OCI-LY7 (cell line): ENCODE results near the gene CABP7. TPM values are rescaled to one million over a fixed set of nuclear protein-coding genes. Genes with fewer than 3 reads are reported as not detected.

Source experiments
- BruUV-seq: library from RNA; stranded (reverse); fragments of 400-500 nt; replicated peaks from 2 replicates; lab custom pipeline; 2021; lab: Mats Ljungman, UMichigan
- CTCF ChIA-PET: fragments of 300-600 bp; sonication (Branson Sonifier 250); formaldehyde crosslinking; loops from one replicate; lab custom pipeline; 2022; ENCODE audit warnings: antibody characterized with exemption; ENCODE audit not compliant: unreplicated experiment; lab: Charles Lee
- POLR2A ChIA-PET: fragments of 300-600 bp; sonication (Branson Sonifier 250); formaldehyde crosslinking; loops from one replicate; lab custom pipeline; 2022; ENCODE audit warnings: antibody characterized with exemption; lab: Charles Lee
- DNase-seq: peaks from one replicate; pipeline ENCODE4 v3.0.0-alpha.2; 2015; ENCODE audit warnings: low spot score
- H2AFZ ChIP-seq: fragments of 200-600 bp; sonication (generic), shearing (Covaris generic); 2 replicates; pipeline ENCODE4 v1.6.1; 2014; ENCODE audit warnings: mild to moderate bottlenecking, antibody characterized with exemption, low read length, moderate library complexity
- H3K27ac ChIP-seq: fragments of 200-600 bp; sonication (generic); 2 replicates; pipeline ENCODE4 v1.5.1; 2014; ENCODE audit warnings: mixed run types, low read depth, mild to moderate bottlenecking, moderate library complexity, low read length, inconsistent platforms; ENCODE audit not compliant: poor library complexity, severe bottlenecking
- H3K36me3 ChIP-seq: fragments of 200-600 bp; sonication (generic); 2 replicates; pipeline ENCODE4 v1.6.1; 2014; ENCODE audit warnings: mild to moderate bottlenecking, antibody characterized with exemption, low read length, moderate library complexity, mixed read lengths; ENCODE audit not compliant: insufficient read depth
- H3K4me1 ChIP-seq: fragments of 200-600 bp; sonication (generic); 2 replicates; pipeline ENCODE4 v1.5.1; 2014; ENCODE audit warnings: mild to moderate bottlenecking, low read length; ENCODE audit not compliant: insufficient read depth, poor library complexity, severe bottlenecking
- H3K4me2 ChIP-seq: fragments of 200-600 bp; sonication (generic); 2 replicates; pipeline ENCODE4 v1.6.1; 2014; ENCODE audit warnings: mild to moderate bottlenecking, low read length
- H3K4me3 ChIP-seq: fragments of 200-600 bp; sonication (generic); 2 replicates; pipeline ENCODE4 v1.5.1; 2014; ENCODE audit warnings: mild to moderate bottlenecking, low read depth, low read length; ENCODE audit not compliant: poor library complexity, severe bottlenecking
- H3K79me2 ChIP-seq: fragments of 200-600 bp; sonication (generic); 2 replicates; pipeline ENCODE4 v1.6.1; 2016; ENCODE audit warnings: low read depth, mild to moderate bottlenecking, low read length, moderate library complexity, mixed read lengths; ENCODE audit not compliant: insufficient read depth
- H3K9me2 ChIP-seq: fragments of 200-600 bp; sonication (generic); 2 replicates; pipeline ENCODE4 v1.6.1; 2016; ENCODE audit warnings: mild to moderate bottlenecking, low read length, mixed read lengths; ENCODE audit not compliant: insufficient read depth
- H3K9me3 ChIP-seq: fragments of 200-600 bp; sonication (generic); 2 replicates; pipeline ENCODE4 v1.6.1; 2014; ENCODE audit warnings: mild to moderate bottlenecking, mixed run types, low read length, mixed read lengths
- H4K20me1 ChIP-seq: fragments of 200-600 bp; sonication (generic); 2 replicates; pipeline ENCODE4 v1.6.1; 2014; ENCODE audit warnings: mild to moderate bottlenecking, antibody characterized with exemption, low read length, moderate library complexity, mixed read lengths; ENCODE audit not compliant: insufficient read depth
- CTCF ChIP-seq: fragments of 200-600 bp; sonication (generic); conservative IDR thresholded peaks from 2 replicates; pipeline ENCODE4 v1.5.1; 2014; ENCODE audit warnings: mild to moderate bottlenecking, antibody characterized with exemption, low read length, moderate library complexity, mixed read lengths
- EZH2phosphoT487 ChIP-seq: fragments of 200-600 bp; sonication (generic); IDR thresholded peaks from 2 replicates; pipeline ENCODE4 v1.6.1; 2018; ENCODE audit warnings: low read depth, borderline replicate concordance, mild to moderate bottlenecking, mixed run types, antibody characterized with exemption, low read length, moderate library complexity, mixed read lengths
- intact Hi-C: fragments of 100-400 bp; cut with micrococcal nuclease; formaldehyde crosslinking; loops from one replicate; pipeline ENCODE4 v1.10.0; 2022; ENCODE audit not compliant: unreplicated experiment
- total RNA-seq, 2 experiments: library from RNA; depleted of rRNA in 1 of 2; stranded (reverse); fragments of >200 nt in 1 of 2; shearing (Covaris generic) in 1 of 2; gene quantifications; 2 replicates each; pipeline ENCODE4 v1.2.3, GENCODE V29; 2014 to 2022

The CABP7 gene
- total RNA-seq, 2 experiments from 2014 or later: 0.06 TPM; not detected in 1

GRCh38 chr22:29747832-29748231, 28.0 kb downstream of the CABP7 start:
- DNase-seq: no peak
- H3K9me3 ChIP-seq: no peaks in the 10 kb centered on the region
- H3K27ac ChIP-seq: no peak overlapping the region
- no peak overlapping the region for H3K4me3 ChIP-seq
- no peaks in the 10 kb centered on the region for H3K36me3 ChIP-seq
- H2AFZ ChIP-seq: no peak overlapping the region
- no peak for TF ChIP-seq CTCF
- no peak for TF ChIP-seq EZH2phosphoT487
- CTCF ChIA-PET: interaction anchor here (0.6 kb wide), 2 partner anchors 90 to 325 kb away, joined by 3 to 4 read pairs; no protein-coding TSS in a partner anchor
- no TSS peak for BruUV-seq
- H3K4me2 ChIP-seq: no peak overlapping the region
- POLR2A ChIA-PET: no interaction called here
- H3K4me1 ChIP-seq: no peaks in the 10 kb centered on the region
- intact Hi-C loops: no loop called here
- no peaks in the 10 kb centered on the region for H4K20me1 ChIP-seq
- no peaks in the 10 kb centered on the region for H3K9me2 ChIP-seq
- no peaks in the 10 kb centered on the region for H3K79me2 ChIP-seq

- no peaks in the 10 kb centered on the region for H3K9me2 ChIP-seq
- ChIA-PET CTCF (interaction anchor here (0.6 kb wide), 1 partner anchor 90 kb away, joined by 4 read pairs; no protein-coding TSS in a partner anchor), POLR2A (no interaction called here)
- no peak overlapping the region for H3K4me3 ChIP-seq
- no peaks in the 10 kb centered on the region for H3K79me2 ChIP-seq
- H3K9me3 ChIP-seq: no peaks in the 10 kb centered on the region
- no peaks in the 10 kb centered on the region for H3K4me1 ChIP-seq
- no peaks in the 10 kb centered on the region for H4K20me1 ChIP-seq
- no peaks in the 10 kb centered on the region for H3K36me3 ChIP-seq
- BruUV-seq: no TSS peak
- intact Hi-C loops: no loop called here
- no peak for TF ChIP-seq EZH2phosphoT487
- TF ChIP-seq CTCF: no peak
- no peak overlapping the region for H3K27ac ChIP-seq
- H3K4me2 ChIP-seq: no peak overlapping the region
- DNase-seq: no peak
- no peak overlapping the region for H2AFZ ChIP-seq
Measured at GRCh38 chr22:29748248-29748893, 28.6 kb downstream of the CABP7 start.

GRCh38 chr22:29750029-29750428, 30.2 kb downstream of the CABP7 start:
- no peak for DNase-seq
- Histone ChIP-seq H2AFZ (no peak overlapping the region), H3K27ac (no peak overlapping the region), H4K20me1 (no peaks in the 10 kb centered on the region), H3K9me2 (no peaks in the 10 kb centered on the region), H3K4me2 (no peak overlapping the region), H3K36me3 (no peaks in the 10 kb centered on the region), H3K4me1 (no peaks in the 10 kb centered on the region), H3K4me3 (no peak overlapping the region), H3K79me2 (no peaks in the 10 kb centered on the region), H3K9me3 (no peaks in the 10 kb centered on the region)
- TF ChIP-seq CTCF: no peak
- TF ChIP-seq EZH2phosphoT487: no peak
- intact Hi-C loops: no loop called here
- ChIA-PET POLR2A (no interaction called here), CTCF (no interaction called here)
- no TSS peak for BruUV-seq
